ENCODE data around the gene SEPTIN2. TPM values are rescaled to one million over a fixed set of nuclear protein-coding genes. Genes with fewer than 3 reads are reported as not detected.
A peak's percentile ranks its signal among the peaks of the same experiment; 100 is the strongest.
"Not testable (repeated sequence)": the region's sequence is repeated elsewhere in the genome, so short reads cannot be mapped to it uniquely, and the experiment has no call there.

Gene SEPTIN2
- total RNA-seq, 1 experiment from 2014 or later = 500 TPM

GRCh38 chr2:241291153-241291552 is 24.6 kb upstream of the SEPTIN2 start:
- no peak overlapping the region for H3K4me2 ChIP-seq
- H2AFZ ChIP-seq = no peak overlapping the region
- H3K27ac ChIP-seq = no peak overlapping the region
- no peaks in the 10 kb centered on the region for H3K9me3 ChIP-seq (ENCODE audit: insufficient read depth, low read depth)
- no TSS peak for BruUV-seq (replicated peaks)
- H3K9me2 ChIP-seq (ENCODE audit: insufficient read depth) = no peaks in the 10 kb centered on the region
- H3K4me1 ChIP-seq (replicated peaks; ENCODE audit: insufficient read depth) = no peaks in the 10 kb centered on the region
- intact Hi-C loops (cut with micrococcal nuclease; ENCODE audit: unreplicated experiment) = no loop called here
- ChIA-PET CTCF (no interaction called here), POLR2A (ENCODE audit: unreplicated experiment) (no interaction called here)
- no peaks in the 10 kb centered on the region for H3K27me3 ChIP-seq (ENCODE audit: insufficient read depth, low read depth)
- no peak for DNase-seq
- TF ChIP-seq CTCF (conservative IDR thresholded peaks at IDR 0.05) = no peak
- no peak for TF ChIP-seq EZH2 (IDR thresholded peaks at IDR 0.05; ENCODE audit: low read depth)
- H3K79me2 ChIP-seq (ENCODE audit: low read depth) = peaks cover 99% of the 10 kb centered on the region
- H3K36me3 ChIP-seq (ENCODE audit: low read depth) = no peaks in the 10 kb centered on the region; the same call in 1 of the 2 replicates
- no peak overlapping the region for H3K4me3 ChIP-seq
- H4K20me1 ChIP-seq (ENCODE audit: insufficient read depth) = peaks cover 90% of the 10 kb centered on the region
- H3F3A ChIP-seq (ENCODE audit: insufficient read depth, low read depth) = no peaks in the 10 kb centered on the region; the same call in 1 of the 2 replicates

GRCh38 chr2:241291977-241292376 is 23.7 kb upstream of the SEPTIN2 start:
- H2AFZ ChIP-seq = no peak overlapping the region
- DNase-seq = no peak
- peaks cover 100% of the 10 kb centered on the region for H3K79me2 ChIP-seq (ENCODE audit: low read depth)
- no peaks in the 10 kb centered on the region; the same call in 1 of the 2 replicates for H3F3A ChIP-seq (ENCODE audit: insufficient read depth, low read depth)
- no peak overlapping the region for H3K4me2 ChIP-seq
- no peak overlapping the region for H3K4me3 ChIP-seq
- intact Hi-C loops (cut with micrococcal nuclease; ENCODE audit: unreplicated experiment) = no loop called here
- ChIA-PET POLR2A (ENCODE audit: unreplicated experiment) (no interaction called here), CTCF (no interaction called here)
- H3K27me3 ChIP-seq (ENCODE audit: insufficient read depth, low read depth) = no peaks in the 10 kb centered on the region
- H3K4me1 ChIP-seq (replicated peaks; ENCODE audit: insufficient read depth) = no peaks in the 10 kb centered on the region
- no peaks in the 10 kb centered on the region for H3K9me2 ChIP-seq (ENCODE audit: insufficient read depth)
- no peaks in the 10 kb centered on the region; the same call in 1 of the 2 replicates for H3K36me3 ChIP-seq (ENCODE audit: low read depth)
- BruUV-seq (replicated peaks) = no TSS peak
- TF ChIP-seq CTCF (conservative IDR thresholded peaks at IDR 0.05) (no peak), EZH2 (IDR thresholded peaks at IDR 0.05; ENCODE audit: low read depth) (no peak)
- H3K27ac ChIP-seq = no peak overlapping the region
- H3K9me3 ChIP-seq (ENCODE audit: insufficient read depth, low read depth) = no peaks in the 10 kb centered on the region
- H4K20me1 ChIP-seq (ENCODE audit: insufficient read depth) = peaks cover 94% of the 10 kb centered on the region

- H3K4me2 ChIP-seq; H2AFZ ChIP-seq; H3K9me3 ChIP-seq (ENCODE audit: insufficient read depth, low read depth); H3K4me3 ChIP-seq; H3K36me3 ChIP-seq (ENCODE audit: low read depth); BruUV-seq (replicated peaks); CTCF ChIA-PET; H3F3A ChIP-seq (ENCODE audit: insufficient read depth, low read depth); intact Hi-C loops (cut with micrococcal nuclease; ENCODE audit: unreplicated experiment); H3K27me3 ChIP-seq (ENCODE audit: insufficient read depth, low read depth); H3K9me2 ChIP-seq (ENCODE audit: insufficient read depth); H3K4me1 ChIP-seq (replicated peaks; ENCODE audit: insufficient read depth); H3K27ac ChIP-seq: not testable (repeated sequence)
- peaks cover 99% of the 10 kb centered on the region for H3K79me2 ChIP-seq (ENCODE audit: low read depth)
- POLR2A ChIA-PET (ENCODE audit: unreplicated experiment) = interaction anchor here (0.6 kb wide), 1 partner anchor 8 kb away, joined by 8 read pairs; no protein-coding TSS in a partner anchor
- peak in 1 of 2 experiments; percentile 36 for DNase-seq
- H4K20me1 ChIP-seq (ENCODE audit: insufficient read depth) = peaks cover 95% of the 10 kb centered on the region
These were observed 22.3 kb upstream of the SEPTIN2 start for GRCh38 chr2:241293378-241293797.
